Endothelial cell of umbilical vein (primary cell): ENCODE data around the gene SPTB. TPM values are rescaled to one million over a fixed set of nuclear protein-coding genes. Genes with fewer than 3 reads are reported as not detected.

Source experiments
- BruUV-seq: library from RNA; stranded (reverse); fragments of 400-500 nt; replicated peaks from 2 replicates; lab custom pipeline; 2021; lab: Mats Ljungman, UMichigan
- CTCF ChIA-PET: fragments of 300-600, 350-600 bp; sonication (Branson Sonifier 250); formaldehyde crosslinking; loops from one replicate; lab custom pipeline; 2021; ENCODE audit warnings: antibody characterized with exemption, inconsistent platforms; lab: Charles Lee
- POLR2A ChIA-PET: fragments of 300-600, 350-600 bp; sonication (Branson Sonifier 250); formaldehyde crosslinking; loops from one replicate; lab custom pipeline; 2021; ENCODE audit warnings: antibody characterized with exemption, inconsistent platforms; lab: Charles Lee
- DNase-seq: peaks from one replicate; pipeline ENCODE4 v3.0.0-alpha.2; 2011; ENCODE audit warnings: low read depth, low spot score
- FAIRE-seq: peaks from 2 replicates; lab custom pipeline; 2011; peaks lifted over from hg19 to GRCh38; lab: Jason Lieb, UNC
- H2AFZ ChIP-seq: 2 replicates; pipeline ENCODE4 v1.6.0; 2012; ENCODE audit warnings: low read depth, low read length, control low read depth, inconsistent platforms
- H3K27ac ChIP-seq: 2 replicates; pipeline ENCODE4 v1.5.1; 2011; ENCODE audit warnings: low read depth, mild to moderate bottlenecking, control low read depth, low read length, moderate library complexity; ENCODE audit not compliant: insufficient read depth
- H3K27me3 ChIP-seq, 2 experiments: 2 replicates each; pipeline versions ENCODE4 v1.6.0 to v1.6.1; 2011; ENCODE audit warnings: low read length in 2 of 2, mixed read lengths in 1 of 2; ENCODE audit not compliant: control insufficient read depth in 2 of 2, insufficient read depth in 2 of 2
- H3K36me3 ChIP-seq, 2 experiments: 2 replicates in 1 of 2; 3 replicates in 1 of 2; pipeline ENCODE4 v1.5.1; 2011; ENCODE audit warnings: low read length in 2 of 2, mild to moderate bottlenecking in 1 of 2, moderate library complexity in 1 of 2; ENCODE audit not compliant: control insufficient read depth in 2 of 2, insufficient read depth in 2 of 2; ENCODE audit errors: extremely low read depth in 1 of 2
- H3K4me1 ChIP-seq: 3 replicates; pipeline ENCODE4 v1.5.1; 2011; ENCODE audit warnings: mild to moderate bottlenecking, low read length; ENCODE audit not compliant: control insufficient read depth, insufficient read depth; ENCODE audit errors: extremely low read depth
- H3K4me2 ChIP-seq: 2 replicates; pipeline ENCODE4 v1.6.1; 2011; ENCODE audit warnings: low read length, control low read depth, mixed read lengths; ENCODE audit not compliant: insufficient read depth
- H3K4me3 ChIP-seq, 3 experiments: fragments of 200-600 bp in 1 of 3; sonication (generic), shearing (Covaris generic) in 1 of 3; replicated peaks in 1 of 3; 2 replicates each; pipeline ENCODE4 v1.5.1; 2011 to 2016; ENCODE audit warnings: control low read depth in 3 of 3, low read length in 3 of 3, mild to moderate bottlenecking in 2 of 3, inconsistent platforms in 1 of 3, low read depth in 1 of 3, moderate library complexity in 1 of 3; ENCODE audit not compliant: insufficient read depth in 1 of 3
- H3K79me2 ChIP-seq: 2 replicates; pipeline ENCODE4 v1.6.0; 2012; ENCODE audit warnings: low read length, inconsistent platforms; ENCODE audit not compliant: control insufficient read depth, insufficient read depth
- H3K9ac ChIP-seq: replicated peaks from 2 replicates; pipeline ENCODE3; 2011; ENCODE audit warnings: low read length, control low read depth; ENCODE audit not compliant: insufficient read depth; ENCODE audit errors: extremely low read depth
- H3K9me1 ChIP-seq: replicated peaks from 3 replicates; pipeline ENCODE4 v1.6.0; 2011; ENCODE audit warnings: mild to moderate bottlenecking, low read length; ENCODE audit not compliant: control insufficient read depth, insufficient read depth; ENCODE audit errors: extremely low read depth
- H3K9me3 ChIP-seq: replicated peaks from 2 replicates; pipeline ENCODE4 v1.5.1; 2012; ENCODE audit warnings: low read length, inconsistent platforms; ENCODE audit not compliant: control insufficient read depth, insufficient read depth
- H4K20me1 ChIP-seq: replicated peaks from 2 replicates; pipeline ENCODE3; 2011; ENCODE audit warnings: mild to moderate bottlenecking, low read length; ENCODE audit not compliant: control insufficient read depth, insufficient read depth; ENCODE audit errors: extremely low read depth
- EZH2 ChIP-seq: IDR thresholded peaks from 2 replicates; pipeline ENCODE4 v1.6.1; 2012; ENCODE audit warnings: borderline replicate concordance, low read depth, mild to moderate bottlenecking, moderate library complexity, low read length, inconsistent platforms; ENCODE audit not compliant: severe bottlenecking
- FOS ChIP-seq: IDR thresholded peaks from 2 replicates; pipeline ENCODE4 v1.6.1; 2011; ENCODE audit warnings: mild to moderate bottlenecking, low read length, moderate library complexity, borderline replicate concordance; ENCODE audit not compliant: insufficient read depth
- JUN ChIP-seq: IDR thresholded peaks from 2 replicates; pipeline ENCODE4 v1.6.1; 2011; ENCODE audit warnings: borderline replicate concordance, low read depth; ENCODE audit not compliant: insufficient read length, insufficient read depth
- MYC ChIP-seq: IDR thresholded peaks from one replicate; pipeline ENCODE4 v1.6.1; 2011; ENCODE audit warnings: mild to moderate bottlenecking, low read depth, low read length
- POLR2AphosphoS5 ChIP-seq: IDR thresholded peaks from 2 replicates; pipeline ENCODE4 v1.6.1; 2012; ENCODE audit warnings: low read depth, mild to moderate bottlenecking, control low read depth, low read length, moderate library complexity; ENCODE audit not compliant: insufficient read depth
- dilution Hi-C: fragments of 300-500 bp; cut with MboI; formaldehyde crosslinking; loops from one replicate; pipeline ENCODE4 v1.15.0; 2019; ENCODE audit warnings: low sequenced_read_pairs; ENCODE audit not compliant: extremely low pct_ligation_motif_present
- intact Hi-C: fragments of 100-400 bp; cut with micrococcal nuclease; formaldehyde crosslinking; loops from one replicate; pipeline ENCODE4 v1.10.0; 2022
- polyA plus RNA-seq, 4 experiments: library from polyadenylated mRNA; depleted of rRNA in 3 of 4; stranded (reverse) in 3 of 4; unstranded in 1 of 4; fragments of >200 nt; gene quantifications; 2 replicates each; pipeline versions ENCODE4 v1.2.1 to v1.2.3, GENCODE V29; 2011 to 2012; ENCODE audit warnings: missing spikeins in 1 of 4
- total RNA-seq: library from RNA; stranded (reverse); gene quantifications from 2 replicates; pipeline ENCODE4 v1.2.3, GENCODE V29; 2021
- TF ChIP-seq, protein P1 (sequence below), 2 donors: IDR thresholded peaks; 1 replicate in 1 of 2; 2 replicates in 1 of 2; pipeline ENCODE4 v1.5.1; 2011; ENCODE audit warnings: low read length in 2 of 2, mild to moderate bottlenecking in 2 of 2, moderate library complexity in 2 of 2, control low read depth in 1 of 2, inconsistent platforms in 1 of 2, low read depth in 1 of 2; ENCODE audit not compliant: insufficient read depth in 1 of 2; ENCODE audit errors: extremely low read depth in 1 of 2
- TF ChIP-seq, protein P2 (sequence below): IDR thresholded peaks from 2 replicates; pipeline ENCODE4 v1.6.1; 2011; ENCODE audit not compliant: insufficient read depth, insufficient read length

The SPTB gene
- total and polyA plus RNA-seq, 2 donors (not counting 3 experiments of a cell fraction or from before 2014, with no cell fraction given) = 0.03 to 0.07 TPM

DNA sequence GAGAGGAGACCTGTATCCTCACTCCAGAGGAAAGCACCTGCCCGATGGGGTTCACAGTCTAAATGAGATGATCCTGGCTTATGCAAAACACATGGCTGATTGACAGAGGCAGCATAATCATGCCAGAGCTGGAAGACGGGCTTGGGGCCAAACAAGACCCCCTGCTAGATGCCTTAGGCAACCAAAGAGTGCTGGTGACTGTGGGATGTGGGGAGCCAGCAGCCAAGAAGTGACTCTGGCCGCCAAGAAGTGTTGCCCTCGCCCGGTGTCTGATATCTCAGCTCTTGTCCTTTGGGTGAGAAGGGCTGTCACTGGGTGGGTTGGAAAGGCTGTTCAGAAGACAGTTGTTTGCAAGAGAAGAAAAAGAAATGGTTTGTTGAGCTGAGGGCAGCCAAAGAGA is 118.8 kb downstream of the SPTB start:
- no peak overlapping the region for H3K4me2 ChIP-seq
- H3K9me1 ChIP-seq = no peaks in the 10 kb centered on the region
- POLR2A ChIA-PET = no interaction called here
- CTCF ChIA-PET = interaction anchor here (0.7 to 2.5 kb wide), 8 partner anchors 11 to 131 kb away, joined by 3 to 28 read pairs (median 6); no protein-coding TSS in a partner anchor
- no peaks in the 10 kb centered on the region for H3K79me2 ChIP-seq
- no peaks in the 10 kb centered on the region for H3K9me3 ChIP-seq
- H2AFZ ChIP-seq = no peak overlapping the region
- no peak for TF ChIP-seq POLR2AphosphoS5
- no peak for TF ChIP-seq EZH2
- TF ChIP-seq, protein P1, sequence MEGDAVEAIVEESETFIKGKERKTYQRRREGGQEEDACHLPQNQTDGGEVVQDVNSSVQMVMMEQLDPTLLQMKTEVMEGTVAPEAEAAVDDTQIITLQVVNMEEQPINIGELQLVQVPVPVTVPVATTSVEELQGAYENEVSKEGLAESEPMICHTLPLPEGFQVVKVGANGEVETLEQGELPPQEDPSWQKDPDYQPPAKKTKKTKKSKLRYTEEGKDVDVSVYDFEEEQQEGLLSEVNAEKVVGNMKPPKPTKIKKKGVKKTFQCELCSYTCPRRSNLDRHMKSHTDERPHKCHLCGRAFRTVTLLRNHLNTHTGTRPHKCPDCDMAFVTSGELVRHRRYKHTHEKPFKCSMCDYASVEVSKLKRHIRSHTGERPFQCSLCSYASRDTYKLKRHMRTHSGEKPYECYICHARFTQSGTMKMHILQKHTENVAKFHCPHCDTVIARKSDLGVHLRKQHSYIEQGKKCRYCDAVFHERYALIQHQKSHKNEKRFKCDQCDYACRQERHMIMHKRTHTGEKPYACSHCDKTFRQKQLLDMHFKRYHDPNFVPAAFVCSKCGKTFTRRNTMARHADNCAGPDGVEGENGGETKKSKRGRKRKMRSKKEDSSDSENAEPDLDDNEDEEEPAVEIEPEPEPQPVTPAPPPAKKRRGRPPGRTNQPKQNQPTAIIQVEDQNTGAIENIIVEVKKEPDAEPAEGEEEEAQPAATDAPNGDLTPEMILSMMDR (IDR thresholded peaks at IDR 0.05; ENCODE audit: extremely low read depth in 1 of 2, insufficient read depth in 1 of 2, low read depth in 1 of 2, low read length in 2 of 2) = no peak
- no peak for TF ChIP-seq JUN
- TF ChIP-seq, protein P2, sequence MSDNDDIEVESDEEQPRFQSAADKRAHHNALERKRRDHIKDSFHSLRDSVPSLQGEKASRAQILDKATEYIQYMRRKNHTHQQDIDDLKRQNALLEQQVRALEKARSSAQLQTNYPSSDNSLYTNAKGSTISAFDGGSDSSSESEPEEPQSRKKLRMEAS = no peak
- no peak for TF ChIP-seq MYC
- no peak for TF ChIP-seq FOS
- no peak for FAIRE-seq
- H3K4me3 ChIP-seq = no peak overlapping the region
- H3K4me1 ChIP-seq = peaks cover 21% of the 10 kb centered on the region
- dilution Hi-C loops = no loop called here
- no TSS peak for BruUV-seq
- H4K20me1 ChIP-seq = no peaks in the 10 kb centered on the region
- H3K36me3 ChIP-seq = no peaks in the 10 kb centered on the region
- intact Hi-C loops = loop anchor here (5.0 kb wide), 3 partner anchors 219 to 249 kb away; partner anchors contain the start of genes FNTB and HSPA2
- no peak overlapping the region for H3K27ac ChIP-seq
- H3K9ac ChIP-seq = no peak overlapping the region
- no peak for DNase-seq
- H3K27me3 ChIP-seq = peaks cover 0 to 1% of the 10 kb centered on the region in 2 experiments
